H1 (cell line): ENCODE results near the gene RAD51B. TPM values are rescaled to one million over a fixed set of nuclear protein-coding genes. Genes with fewer than 3 reads are reported as not detected.

Experiments
- CTCF ChIA-PET: fragments of 300-600 bp; sonication (Branson Sonifier 250); formaldehyde crosslinking; loops from one replicate; lab custom pipeline; 2021; ENCODE audit not compliant: partially characterized antibody; lab: Charles Lee
- POLR2A ChIA-PET: fragments of 300-600 bp; sonication (Branson Sonifier 250); formaldehyde crosslinking; loops from one replicate; lab custom pipeline; 2021; ENCODE audit warnings: inconsistent platforms; ENCODE audit not compliant: partially characterized antibody; lab: Charles Lee
- DNase-seq, 2 experiments: peaks; one replicate each; pipeline versions ENCODE4 v3.0.0 to v3.0.0-alpha.2; 2010 to 2022; ENCODE audit warnings: low spot score in 2 of 2, low read depth in 1 of 2, mixed read lengths in 1 of 2
- FAIRE-seq: peaks from 2 replicates; lab custom pipeline; 2011; peaks lifted over from hg19 to GRCh38; lab: Jason Lieb, UNC
- H2AFZ ChIP-seq: 2 replicates; pipeline ENCODE4 v1.8.1; 2012; ENCODE audit warnings: low read length, inconsistent platforms
- H2AK5ac ChIP-seq: 2 replicates; pipeline ENCODE4 v1.6.1; 2013; ENCODE audit warnings: low read depth, low read length
- H2BK120ac ChIP-seq: replicated peaks from 2 replicates; pipeline ENCODE3; 2013; ENCODE audit warnings: low read depth, low read length, inconsistent platforms
- H2BK12ac ChIP-seq: 2 replicates; pipeline ENCODE4 v1.6.1; 2013; ENCODE audit warnings: low read depth, low read length
- H2BK15ac ChIP-seq: 2 replicates; pipeline ENCODE4 v1.6.1; 2013; ENCODE audit warnings: low read length
- H2BK20ac ChIP-seq: 2 replicates; pipeline ENCODE4 v1.6.1; 2013; ENCODE audit warnings: low read length
- H2BK5ac ChIP-seq: 2 replicates; pipeline ENCODE4 v1.6.1; 2013; ENCODE audit warnings: low read depth, low read length
- H3K14ac ChIP-seq: 2 replicates; pipeline ENCODE4 v1.6.1; 2013; ENCODE audit warnings: inconsistent platforms; ENCODE audit not compliant: insufficient read length
- H3K18ac ChIP-seq: 2 replicates; pipeline ENCODE4 v1.6.1; 2013; ENCODE audit warnings: low read length; ENCODE audit errors: extremely low read depth
- H3K23ac ChIP-seq: 2 replicates; pipeline ENCODE4 v1.6.1; 2013; ENCODE audit warnings: inconsistent platforms; ENCODE audit not compliant: insufficient read length
- H3K23me2 ChIP-seq: 2 replicates; pipeline ENCODE4 v1.6.1; 2013; ENCODE audit warnings: low read depth, low read length
- H3K27ac ChIP-seq: 2 replicates; pipeline ENCODE4 v1.6.1; 2011; ENCODE audit warnings: low read depth, low read length, inconsistent platforms
- H3K27me3 ChIP-seq, 4 experiments: replicated peaks in 1 of 4; 1 replicate in 1 of 4; 2 replicates in 3 of 4; pipeline versions ENCODE4 v1.6.1 to v1.8.1; 2011 to 2013; ENCODE audit warnings: low read length in 3 of 4, mild to moderate bottlenecking in 3 of 4, inconsistent platforms in 2 of 4, mixed read lengths in 2 of 4, moderate library complexity in 1 of 4; ENCODE audit not compliant: control insufficient read depth in 3 of 4, insufficient read depth in 3 of 4; ENCODE audit errors: extremely low read depth in 1 of 4
- H3K36me3 ChIP-seq, 4 experiments: 2 replicates each; pipeline versions ENCODE4 v1.6.1 to v1.8.1; 2011 to 2013; ENCODE audit warnings: mild to moderate bottlenecking in 4 of 4, low read length in 3 of 4, moderate library complexity in 2 of 4, control low read depth in 1 of 4, inconsistent platforms in 1 of 4; ENCODE audit not compliant: insufficient read depth in 4 of 4, control insufficient read depth in 2 of 4
- H3K4ac ChIP-seq: replicated peaks from 2 replicates; pipeline ENCODE3; 2013; ENCODE audit warnings: low read length, low read depth, mixed read lengths, inconsistent platforms; ENCODE audit not compliant: insufficient read length
- H3K4me1 ChIP-seq, 4 experiments: replicated peaks in 1 of 4; 1 replicate in 1 of 4; 2 replicates in 3 of 4; pipeline versions ENCODE4 v1.6.1 to v1.8.1; 2011 to 2013; ENCODE audit warnings: low read length in 3 of 4, inconsistent platforms in 2 of 4, mixed read lengths in 1 of 4; ENCODE audit not compliant: insufficient read depth in 4 of 4, control insufficient read depth in 3 of 4
- H3K4me2 ChIP-seq, 2 experiments: 2 replicates each; pipeline versions ENCODE4 v1.6.1 to v1.8.1; 2011 to 2013; ENCODE audit warnings: low read depth in 2 of 2, low read length in 2 of 2, control low read depth in 1 of 2, inconsistent platforms in 1 of 2, mild to moderate bottlenecking in 1 of 2; ENCODE audit not compliant: insufficient read depth in 1 of 2
- H3K4me3 ChIP-seq, 4 experiments: fragments of 200-600, 300-600 bp in 1 of 4; sonication (generic), shearing (Covaris generic), sonication (Bioruptor Twin) in 1 of 4; 2 replicates each; pipeline versions ENCODE4 v1.5.1 to v1.8.1; 2011 to 2016; ENCODE audit warnings: low read length in 4 of 4, low read depth in 3 of 4, control low read depth in 2 of 4, inconsistent platforms in 2 of 4, mild to moderate bottlenecking in 2 of 4, mixed read lengths in 1 of 4, moderate library complexity in 1 of 4; ENCODE audit not compliant: insufficient read depth in 2 of 4; ENCODE audit errors: extremely low read depth in 1 of 4
- H3K56ac ChIP-seq: replicated peaks from 2 replicates; pipeline ENCODE3; 2013; ENCODE audit warnings: low read depth, mild to moderate bottlenecking, mixed read lengths, low read length, inconsistent platforms; ENCODE audit not compliant: insufficient read length
- H3K79me1 ChIP-seq: 2 replicates; pipeline ENCODE4 v1.6.1; 2013; ENCODE audit warnings: low read depth, low read length, control low read depth
- H3K79me2 ChIP-seq, 2 experiments: 2 replicates each; pipeline versions ENCODE4 v1.6.1 to v1.8.1; 2012 to 2013; ENCODE audit warnings: low read length in 2 of 2, mild to moderate bottlenecking in 2 of 2, inconsistent platforms in 1 of 2; ENCODE audit not compliant: insufficient read depth in 2 of 2, control insufficient read depth in 1 of 2
- H3K9ac ChIP-seq, 4 experiments: replicated peaks in 1 of 4; 1 replicate in 1 of 4; 2 replicates in 3 of 4; pipeline versions ENCODE4 v1.6.1 to v1.8.1; 2011 to 2013; ENCODE audit warnings: low read depth in 3 of 4, low read length in 3 of 4, control low read depth in 2 of 4, mild to moderate bottlenecking in 2 of 4, moderate library complexity in 2 of 4, inconsistent platforms in 1 of 4; ENCODE audit errors: extremely low read depth in 1 of 4
- H3K9me3 ChIP-seq, 2 experiments: 2 replicates each; pipeline versions ENCODE4 v1.6.1 to v1.8.1; 2012 to 2013; ENCODE audit warnings: mild to moderate bottlenecking in 2 of 2, moderate library complexity in 2 of 2, control low read depth in 1 of 2, inconsistent platforms in 1 of 2, low read depth in 1 of 2, low read length in 1 of 2, mixed read lengths in 1 of 2; ENCODE audit not compliant: insufficient read depth in 2 of 2
- H4K20me1 ChIP-seq, 2 experiments: replicated peaks in 1 of 2; 2 replicates each; pipeline versions ENCODE3 to v1.8.1; 2011 to 2013; ENCODE audit warnings: inconsistent platforms in 2 of 2, low read length in 2 of 2, mild to moderate bottlenecking in 1 of 2; ENCODE audit not compliant: insufficient read depth in 2 of 2, control insufficient read depth in 1 of 2
- H4K5ac ChIP-seq: 2 replicates; pipeline ENCODE4 v1.6.1; 2013; ENCODE audit warnings: low read length, low read depth, mixed read lengths, inconsistent platforms; ENCODE audit not compliant: insufficient read length
- H4K8ac ChIP-seq: 2 replicates; pipeline ENCODE4 v1.8.0; 2013; ENCODE audit warnings: mild to moderate bottlenecking, moderate library complexity, low read length, inconsistent platforms; ENCODE audit not compliant: insufficient read depth; ENCODE audit errors: extremely low read depth
- H4K91ac ChIP-seq: replicated peaks from 2 replicates; pipeline ENCODE3; 2013; ENCODE audit warnings: low read length, mixed read lengths, inconsistent platforms; ENCODE audit not compliant: insufficient read length
- ASH2L ChIP-seq: fragments of 200-600, 300-600 bp; sonication (generic); IDR thresholded peaks from one replicate; pipeline ENCODE4 v1.7.1; 2017; ENCODE audit warnings: low read length
- BACH1 ChIP-seq: IDR thresholded peaks from 2 replicates; pipeline ENCODE4 v1.6.1; 2012; ENCODE audit warnings: low read length, improper control_type of control experiment
- CHD2 ChIP-seq: IDR thresholded peaks from 2 replicates; pipeline ENCODE4 v1.6.1; 2012; ENCODE audit warnings: low read length, improper control_type of control experiment
- CREB1 ChIP-seq: IDR thresholded peaks from 2 replicates; pipeline ENCODE4 v1.6.1; 2012; ENCODE audit warnings: inconsistent platforms
- GTF2F1 ChIP-seq: IDR thresholded peaks from 2 replicates; pipeline ENCODE4 v1.6.1; 2012; ENCODE audit warnings: low read depth, low read length, improper control_type of control experiment, borderline replicate concordance
- JUN ChIP-seq: IDR thresholded peaks from 2 replicates; pipeline ENCODE4 v1.6.1; 2011; ENCODE audit warnings: low read depth, mild to moderate bottlenecking, improper control_type of control experiment, low read length
- POU5F1 ChIP-seq: IDR thresholded peaks from 2 replicates; pipeline ENCODE4 v1.6.1; 2011; ENCODE audit warnings: low read depth, mild to moderate bottlenecking, low read length, moderate library complexity
- RNF2 ChIP-seq: fragments of 200-900, 300-1000 bp; sonication (generic); IDR thresholded peaks from 2 replicates; pipeline ENCODE4 v1.7.1; 2016; ENCODE audit warnings: borderline replicate concordance, low read depth, mild to moderate bottlenecking, antibody characterized with exemption, low read length; ENCODE audit not compliant: poor library complexity, severe bottlenecking; ENCODE audit errors: missing control alignments
- RXRA ChIP-seq: IDR thresholded peaks from 2 replicates; pipeline ENCODE4 v1.6.1; 2011; ENCODE audit warnings: low read depth, mild to moderate bottlenecking, low read length, moderate library complexity; ENCODE audit not compliant: insufficient read depth
- SUZ12 ChIP-seq: fragments of 200-600 bp; sonication (generic); IDR thresholded peaks from 2 replicates; pipeline ENCODE4 v1.6.1; 2012; ENCODE audit warnings: mild to moderate bottlenecking, inconsistent platforms, low read length, moderate library complexity, mixed read lengths
- TAF7 ChIP-seq: optimal IDR thresholded peaks from 2 replicates; pipeline ENCODE3; 2011; ENCODE audit warnings: low read depth, mild to moderate bottlenecking, inconsistent platforms, low read length, moderate library complexity, borderline replicate concordance
- USF2 ChIP-seq: IDR thresholded peaks from 2 replicates; pipeline ENCODE4 v1.6.1; 2011; ENCODE audit warnings: low read length, improper control_type of control experiment
- ZNF274 ChIP-seq: IDR thresholded peaks from 2 replicates; pipeline ENCODE4 v1.7.0; 2012; ENCODE audit warnings: low read length, borderline replicate concordance; ENCODE audit errors: extremely low read depth
- WGBS, 2 experiments: shearing (Covaris generic) in 1 of 2; methylation state at CpG; one replicate each; pipeline versions ENCODE4 v1.1.6 to v1.1.7; 2013 to 2015; ENCODE audit warnings: low lambda C conversion rate in 2 of 2, mixed read lengths in 2 of 2, inconsistent platforms in 1 of 2, low coverage in 1 of 2, missing lambda C conversion rate in 1 of 2; ENCODE audit not compliant: insufficient replicate concordance in 2 of 2, insufficient coverage in 1 of 2, insufficient read length in 1 of 2; ENCODE audit errors: extremely low coverage in 1 of 2, missing lambda C conversion rate in 1 of 2; 5-methylcytosine and 5-hydroxymethylcytosine counted together
- polyA plus RNA-seq, 7 experiments: library from polyadenylated mRNA; depleted of rRNA in 3 of 7; stranded (reverse) in 5 of 7; unstranded in 2 of 7; fragments of >200 nt in 5 of 7; fragments of 200-250 nt in 2 of 7; gene quantifications; 1 replicate in 5 of 7; 2 replicates in 1 of 7; 4 replicates in 1 of 7; pipeline versions ENCODE4 v1.2.1 to v1.2.3, GENCODE V29; 2011 to 2013; ENCODE audit warnings: missing spikeins in 2 of 7, mixed read lengths in 2 of 7
- total RNA-seq: library from RNA; stranded (reverse); fragmentation: NEBNext Ultra II Directional; extraction: Animal tissue kit (Norgen Biotek cat#: 25700); gene quantifications from 2 replicates; pipeline ENCODE4 v1.2.1, GENCODE V29; 2021

The RAD51B gene
- total and polyA plus RNA-seq, 2 of the 8 experiments (the other 6 are each of a cell fraction or from before 2014, with no cell fraction given), result 3.9 to 14.9 TPM

DNA sequence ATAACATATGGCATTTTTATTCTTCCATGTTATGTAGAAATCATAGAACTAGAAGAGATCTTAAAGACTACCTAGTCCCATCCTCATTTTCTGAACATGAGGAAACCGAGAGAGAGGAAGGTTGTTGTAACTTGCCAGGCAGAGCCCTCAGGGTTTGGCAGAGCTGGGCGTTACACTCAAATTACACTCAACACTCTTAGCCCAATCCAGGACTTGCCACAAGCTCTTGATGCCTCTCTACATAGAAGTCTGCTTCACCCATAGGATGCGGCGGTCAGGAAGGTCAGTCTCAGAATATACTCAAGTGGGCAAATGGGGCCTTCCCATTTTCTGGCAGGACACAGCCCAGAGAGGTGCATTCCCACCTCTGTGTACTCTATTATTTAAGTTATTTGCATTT, 765.2 kb downstream of the RAD51B start:
- no peak overlapping the region for H2BK12ac ChIP-seq
- no peak for DNase-seq
- H4K91ac ChIP-seq, result no peak overlapping the region
- no peaks in the 10 kb centered on the region for H3K9me3 ChIP-seq
- no peak overlapping the region for H2BK15ac ChIP-seq
- H4K8ac ChIP-seq, result no peak overlapping the region
- H3K18ac ChIP-seq, result no peak overlapping the region; the same call in 1 of the 2 replicates
- no peak overlapping the region; the same call in 1 of the 2 replicates for H2AK5ac ChIP-seq
- no peak for FAIRE-seq
- no peak overlapping the region for H3K56ac ChIP-seq
- H3K79me2 ChIP-seq, result no peaks in the 10 kb centered on the region
- no peaks in the 10 kb centered on the region for H3K79me1 ChIP-seq
- 93% methylated on average over 4 of the region's 4 CpGs; no CpG with 5 or more reads in 1 of the 2 experiments for WGBS, 2 experiments
- H3K27ac ChIP-seq, result no peak overlapping the region
- ChIA-PET CTCF (interaction anchor here (0.6 kb wide), 1 partner anchor 217 kb away, joined by 3 read pairs; no protein-coding TSS in a partner anchor), POLR2A (no interaction called here)
- no peak overlapping the region for H2AFZ ChIP-seq
- no peaks in the 10 kb centered on the region for H4K20me1 ChIP-seq
- no peaks in the 10 kb centered on the region for H3K27me3 ChIP-seq
- H3K4me3 ChIP-seq, result no peak overlapping the region
- H3K9ac ChIP-seq, result no peak overlapping the region
- no peak overlapping the region for H3K23ac ChIP-seq
- H3K36me3 ChIP-seq, result no peaks in the 10 kb centered on the region
- no peak overlapping the region for H2BK5ac ChIP-seq
- no peaks in the 10 kb centered on the region for H3K23me2 ChIP-seq
- peaks cover 13 to 41% (median 23%) of the 10 kb centered on the region in 4 experiments for H3K4me1 ChIP-seq
- H3K4me2 ChIP-seq, result no peak overlapping the region
- no peak overlapping the region for H3K4ac ChIP-seq
- H4K5ac ChIP-seq, result no peak overlapping the region
- H2BK20ac ChIP-seq, result no peak overlapping the region
- no peak overlapping the region for H2BK120ac ChIP-seq
- no peak overlapping the region for H3K14ac ChIP-seq
- TF ChIP-seq SUZ12 (no peak), USF2 (no peak), BACH1 (no peak), CREB1 (no peak), RXRA (no peak), ASH2L (no peak), TAF7 (no peak), JUN (no peak), CHD2 (no peak), RNF2 (no peak), GTF2F1 (no peak), POU5F1 (no peak), ZNF274 (no peak)
